ENCODE measurements around the gene ITGA8.

ITGA8 gene

GRCh38 chr10:15758618-15759017 is 38.9 kb upstream of the ITGA8 start:
- TF ChIP-seq CTCF (IDR thresholded peaks at IDR 0.05; ENCODE audit: control insufficient read depth, insufficient read depth, low read depth, low read length, missing control alignments), result no peak
- H3K4me3 ChIP-seq (ENCODE audit: control insufficient read depth, low read depth, low read length), result no peak overlapping the region
- DNase-seq (ENCODE audit: low read depth), result no peak

- no peak for TF ChIP-seq CTCF (IDR thresholded peaks at IDR 0.05; ENCODE audit: control insufficient read depth, insufficient read depth, low read depth, low read length, missing control alignments)
- no peak for DNase-seq (ENCODE audit: low read depth)
- H3K4me3 ChIP-seq (ENCODE audit: control insufficient read depth, low read depth, low read length), result no peak overlapping the region
These were observed 35.2 kb upstream of the ITGA8 start for GRCh38 chr10:15754937-15755336.

- no peak for DNase-seq (ENCODE audit: low read depth)
- no peak overlapping the region for H3K4me3 ChIP-seq (ENCODE audit: control insufficient read depth, low read depth, low read length)
- no peak for TF ChIP-seq CTCF (IDR thresholded peaks at IDR 0.05; ENCODE audit: control insufficient read depth, insufficient read depth, low read depth, low read length, missing control alignments)
These were observed 31.3 kb upstream of the ITGA8 start for GRCh38 chr10:15751046-15751445.

- no peak overlapping the region for H3K4me3 ChIP-seq (ENCODE audit: control insufficient read depth, low read depth, low read length)
- TF ChIP-seq CTCF (IDR thresholded peaks at IDR 0.05; ENCODE audit: control insufficient read depth, insufficient read depth, low read depth, low read length, missing control alignments), result no peak
- DNase-seq (ENCODE audit: low read depth), result no peak
These were observed 28.4 kb upstream of the ITGA8 start for GRCh38 chr10:15748126-15748525.

GRCh38 chr10:15747632-15748031 is 27.9 kb upstream of the ITGA8 start:
- H3K4me3 ChIP-seq (ENCODE audit: control insufficient read depth, low read depth, low read length), result no peak overlapping the region
- DNase-seq (ENCODE audit: low read depth), result no peak
- TF ChIP-seq CTCF (IDR thresholded peaks at IDR 0.05; ENCODE audit: control insufficient read depth, insufficient read depth, low read depth, low read length, missing control alignments), result no peak

- TF ChIP-seq CTCF (IDR thresholded peaks at IDR 0.05; ENCODE audit: control insufficient read depth, insufficient read depth, low read depth, low read length, missing control alignments), result no peak
- no peak for DNase-seq (ENCODE audit: low read depth)
- no peak overlapping the region for H3K4me3 ChIP-seq (ENCODE audit: control insufficient read depth, low read depth, low read length)
These were observed 26.0 kb upstream of the ITGA8 start for GRCh38 chr10:15745751-15746150.
